Measurements from ENCODE around the gene IL22RA1.

DNA sequence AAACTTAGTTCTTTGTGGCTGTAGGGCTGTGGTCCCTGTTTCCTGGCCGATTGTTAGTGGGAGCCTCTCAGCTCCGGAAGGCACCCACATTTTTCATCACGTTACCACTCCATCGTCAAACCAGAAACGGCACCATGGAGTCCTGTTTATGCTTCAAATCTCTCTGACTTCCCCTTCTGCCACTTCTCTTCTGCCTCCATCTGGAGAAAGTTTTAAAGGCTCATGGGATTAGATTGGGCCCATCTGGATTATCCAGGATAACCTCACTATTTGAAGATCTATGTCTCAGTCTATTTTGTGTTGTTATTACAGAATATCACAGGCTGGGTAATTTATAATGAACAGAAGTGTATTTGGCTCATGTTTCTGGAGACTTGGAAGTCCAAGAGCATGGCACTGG is 19.3 kb upstream of the IL22RA1 start:
- TF ChIP-seq JUN (CRISPR knock-in tag; IDR thresholded peaks at IDR 0.05) (no peak), USF2 (CRISPR knock-in tag; IDR thresholded peaks at IDR 0.05) (no peak), ATF1 (CRISPR knock-in tag; IDR thresholded peaks at IDR 0.05) (no peak), MAX (CRISPR knock-in tag; IDR thresholded peaks at IDR 0.05) (no peak), ESRRA (CRISPR knock-in tag; IDR thresholded peaks at IDR 0.05; ENCODE audit: borderline replicate concordance) (no peak), NR2C2 (CRISPR knock-in tag; IDR thresholded peaks at IDR 0.05) (no peak), CREB1 (CRISPR knock-in tag; IDR thresholded peaks at IDR 0.05) (no peak), ATF3 (CRISPR knock-in tag; conservative IDR thresholded peaks at IDR 0.05) (no peak), ARID4B (CRISPR knock-in tag; IDR thresholded peaks at IDR 0.05; ENCODE audit: borderline replicate concordance) (no peak), SMAD3 (CRISPR knock-in tag; IDR thresholded peaks at IDR 0.05; ENCODE audit: borderline replicate concordance) (no peak), ELF4 (CRISPR knock-in tag; IDR thresholded peaks at IDR 0.05; ENCODE audit: low read depth) (no peak)
- TF ChIP-seq, protein P1, sequence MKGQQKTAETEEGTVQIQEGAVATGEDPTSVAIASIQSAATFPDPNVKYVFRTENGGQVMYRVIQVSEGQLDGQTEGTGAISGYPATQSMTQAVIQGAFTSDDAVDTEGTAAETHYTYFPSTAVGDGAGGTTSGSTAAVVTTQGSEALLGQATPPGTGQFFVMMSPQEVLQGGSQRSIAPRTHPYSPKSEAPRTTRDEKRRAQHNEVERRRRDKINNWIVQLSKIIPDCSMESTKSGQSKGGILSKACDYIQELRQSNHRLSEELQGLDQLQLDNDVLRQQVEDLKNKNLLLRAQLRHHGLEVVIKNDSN (CRISPR knock-in tag; IDR thresholded peaks at IDR 0.05): no peak
- TF ChIP-seq, protein P2, sequence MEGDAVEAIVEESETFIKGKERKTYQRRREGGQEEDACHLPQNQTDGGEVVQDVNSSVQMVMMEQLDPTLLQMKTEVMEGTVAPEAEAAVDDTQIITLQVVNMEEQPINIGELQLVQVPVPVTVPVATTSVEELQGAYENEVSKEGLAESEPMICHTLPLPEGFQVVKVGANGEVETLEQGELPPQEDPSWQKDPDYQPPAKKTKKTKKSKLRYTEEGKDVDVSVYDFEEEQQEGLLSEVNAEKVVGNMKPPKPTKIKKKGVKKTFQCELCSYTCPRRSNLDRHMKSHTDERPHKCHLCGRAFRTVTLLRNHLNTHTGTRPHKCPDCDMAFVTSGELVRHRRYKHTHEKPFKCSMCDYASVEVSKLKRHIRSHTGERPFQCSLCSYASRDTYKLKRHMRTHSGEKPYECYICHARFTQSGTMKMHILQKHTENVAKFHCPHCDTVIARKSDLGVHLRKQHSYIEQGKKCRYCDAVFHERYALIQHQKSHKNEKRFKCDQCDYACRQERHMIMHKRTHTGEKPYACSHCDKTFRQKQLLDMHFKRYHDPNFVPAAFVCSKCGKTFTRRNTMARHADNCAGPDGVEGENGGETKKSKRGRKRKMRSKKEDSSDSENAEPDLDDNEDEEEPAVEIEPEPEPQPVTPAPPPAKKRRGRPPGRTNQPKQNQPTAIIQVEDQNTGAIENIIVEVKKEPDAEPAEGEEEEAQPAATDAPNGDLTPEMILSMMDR (IDR thresholded peaks at IDR 0.05): no peak
- TF ChIP-seq, protein P3, sequence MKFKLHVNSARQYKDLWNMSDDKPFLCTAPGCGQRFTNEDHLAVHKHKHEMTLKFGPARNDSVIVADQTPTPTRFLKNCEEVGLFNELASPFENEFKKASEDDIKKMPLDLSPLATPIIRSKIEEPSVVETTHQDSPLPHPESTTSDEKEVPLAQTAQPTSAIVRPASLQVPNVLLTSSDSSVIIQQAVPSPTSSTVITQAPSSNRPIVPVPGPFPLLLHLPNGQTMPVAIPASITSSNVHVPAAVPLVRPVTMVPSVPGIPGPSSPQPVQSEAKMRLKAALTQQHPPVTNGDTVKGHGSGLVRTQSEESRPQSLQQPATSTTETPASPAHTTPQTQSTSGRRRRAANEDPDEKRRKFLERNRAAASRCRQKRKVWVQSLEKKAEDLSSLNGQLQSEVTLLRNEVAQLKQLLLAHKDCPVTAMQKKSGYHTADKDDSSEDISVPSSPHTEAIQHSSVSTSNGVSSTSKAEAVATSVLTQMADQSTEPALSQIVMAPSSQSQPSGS (CRISPR knock-in tag; IDR thresholded peaks at IDR 0.05; ENCODE audit: borderline replicate concordance, low read depth): no peak
